ENCODE results near the gene ELAVL4. TPM values are rescaled to one million over a fixed set of nuclear protein-coding genes. Genes with fewer than 3 reads are reported as not detected.

The ELAVL4 gene
- polyA plus RNA-seq = under 1 TPM in 2 of 3 donors, not detected in 1; 0.12 to 0.81 TPM

- no peak within 1 kb of the TSS for H3K27ac ChIP-seq (ENCODE audit: low read depth, low read length)
- 32 to 56% (median 45%) methylated on average over 11 of the region's 11 CpGs for WGBS, 3 donors
Measured at GRCh38 chr1:50108497-50109059, at the start of gene ELAVL4. Gene ELAVL4 (plus strand): TSS chr1:50108920. CDS start chr1:50109190, 270 bp downstream.

GRCh38 chr1:50060279-50060678, 48.4 kb upstream of the ELAVL4 start:
- WGBS, 3 donors = 51 to 77% (median 73%) methylated on average over 3 of the region's 3 CpGs
- no peak overlapping the region for H3K27ac ChIP-seq (ENCODE audit: low read depth, low read length)

GRCh38 chr1:50066806-50067205, 41.9 kb upstream of the ELAVL4 start:
- WGBS, 3 donors = 41 to 68% (median 45%) methylated on average over 1 of the region's 1 CpG
- no peak overlapping the region for H3K27ac ChIP-seq (ENCODE audit: low read depth, low read length)

- H3K27ac ChIP-seq (ENCODE audit: low read depth, low read length) = no peak overlapping the region
- 61 to 73% (median 69%) methylated on average over 2 of the region's 2 CpGs for WGBS, 3 donors
Measured at GRCh38 chr1:50074931-50075330, 33.8 kb upstream of the ELAVL4 start.

GRCh38 chr1:50077273-50077672, 31.4 kb upstream of the ELAVL4 start:
- H3K27ac ChIP-seq (ENCODE audit: low read depth, low read length) = no peak overlapping the region
- WGBS, 3 donors = 77 to 81% (median 81%) methylated on average over 1 of the region's 1 CpG

- no peak overlapping the region for H3K27ac ChIP-seq (ENCODE audit: low read depth, low read length)
- WGBS, 3 donors = 61 to 78% (median 72%) methylated on average over 3 of the region's 3 CpGs
Measured at GRCh38 chr1:50080904-50081586, 27.7 kb upstream of the ELAVL4 start.

GRCh38 chr1:50084389-50084788, 24.3 kb upstream of the ELAVL4 start:
- 46 to 67% (median 54%) methylated on average over 1 of the region's 1 CpG for WGBS, 3 donors
- no peak overlapping the region for H3K27ac ChIP-seq (ENCODE audit: low read depth, low read length)

- WGBS, 3 donors = 84 to 87% (median 86%) methylated on average over 9 of the region's 9 CpGs
Measured at GRCh38 chr1:50091068-50091467, 17.7 kb upstream of the ELAVL4 start.

GRCh38 chr1:50095716-50096115, 13.0 kb upstream of the ELAVL4 start:
- 77 to 81% (median 79%) methylated on average over 3 of the region's 3 CpGs for WGBS, 3 donors
- no peak overlapping the region for H3K27ac ChIP-seq (ENCODE audit: low read depth, low read length)

More at GRCh38 chr1:50091068-50091467, 17.7 kb upstream of the ELAVL4 start:
- H3K27ac ChIP-seq (ENCODE audit: low read depth, low read length) = no peak overlapping the region

GRCh38 chr1:50097021-50097679, 11.6 kb upstream of the ELAVL4 start:
- no peak overlapping the region for H3K27ac ChIP-seq (ENCODE audit: low read depth, low read length)
- WGBS, 3 donors = 78 to 82% (median 81%) methylated on average over 2 of the region's 2 CpGs

GRCh38 chr1:50097791-50098190, 10.9 kb upstream of the ELAVL4 start:
- H3K27ac ChIP-seq (ENCODE audit: low read depth, low read length) = no peak overlapping the region

- H3K27ac ChIP-seq (ENCODE audit: low read depth, low read length) = no peak overlapping the region
- 20 to 26% (median 22%) methylated on average over 2 of the region's 2 CpGs for WGBS, 3 donors
Measured at GRCh38 chr1:50098591-50099021, 10.1 kb upstream of the ELAVL4 start.

- no peak overlapping the region for H3K27ac ChIP-seq (ENCODE audit: low read depth, low read length)
- 67 to 78% (median 67%) methylated on average over 1 of the region's 1 CpG for whole genome bisulfite sequencing, 3 donors
Measured at GRCh38 chr1:50099654-50100053, 9.1 kb upstream of the ELAVL4 start.

- 53 to 79% (median 71%) methylated on average over 7 of the region's 7 CpGs for WGBS, 3 donors
- no peak overlapping the region for H3K27ac ChIP-seq (ENCODE audit: low read depth, low read length)
Measured at GRCh38 chr1:50103615-50104081, 5.1 kb upstream of the ELAVL4 start.

- H3K27ac ChIP-seq (ENCODE audit: low read depth, low read length) = no peak overlapping the region
- 65 to 80% (median 79%) methylated on average over 3 of the region's 3 CpGs for WGBS, 3 donors
Measured at GRCh38 chr1:50105433-50105832, 3.3 kb upstream of the ELAVL4 start.

GRCh38 chr1:50106095-50106761, 2.5 kb upstream of the ELAVL4 start:
- H3K27ac ChIP-seq (ENCODE audit: low read depth, low read length) = no peak overlapping the region
- whole genome bisulfite sequencing, 3 donors = 67 to 87% (median 87%) methylated on average over 12 of the region's 12 CpGs

- no peak overlapping the region for H3K27ac ChIP-seq (ENCODE audit: low read depth, low read length)
- WGBS, 3 donors = 66 to 73% (median 70%) methylated on average over 4 of the region's 4 CpGs
Measured at GRCh38 chr1:50109116-50109515, 396 bp downstream of the ELAVL4 start.

- no peak overlapping the region for H3K27ac ChIP-seq (ENCODE audit: low read depth, low read length)
- WGBS, 3 donors = 8 to 15% (median 9%) methylated on average over 8 of the region's 8 CpGs
Measured at GRCh38 chr1:50109647-50110075, 941 bp downstream of the ELAVL4 start.

GRCh38 chr1:50110151-50110550, 1.4 kb downstream of the ELAVL4 start:
- WGBS, 3 donors = 5 to 20% (median 9%) methylated on average over 9 of the region's 9 CpGs
- H3K27ac ChIP-seq (ENCODE audit: low read depth, low read length) = no peak overlapping the region
